ENCODE data around the gene LSR.

LSR gene

DNA sequence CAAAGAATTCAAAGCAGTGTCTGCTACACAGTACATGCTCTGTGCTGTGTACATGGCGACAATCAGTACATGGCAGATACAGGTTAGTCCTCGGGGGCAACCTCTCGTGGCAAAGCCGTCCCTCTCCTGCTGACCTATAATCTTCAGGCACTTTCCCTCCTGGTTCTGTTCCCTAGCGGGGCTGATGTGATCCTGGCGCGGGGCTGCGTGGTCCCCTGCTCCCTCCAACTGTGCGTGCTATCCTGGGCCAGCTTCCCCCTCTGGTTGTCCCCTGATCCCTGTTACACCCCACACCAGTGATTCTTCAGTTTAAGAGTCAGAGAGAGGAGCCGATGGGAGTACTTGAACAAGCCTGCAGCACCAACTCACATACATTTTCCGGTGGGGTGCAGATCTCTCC lies 55.2 kb downstream of the LSR start:
- CTCF ChIA-PET, result no interaction called here
- no peak overlapping the region for H3K4me3 ChIP-seq (ENCODE audit: low read depth, low read length)
- no peak for DNase-seq (ENCODE audit: low read depth, low spot score)
- POLR2A ChIA-PET, result no interaction called here
- TF ChIP-seq, protein P1, sequence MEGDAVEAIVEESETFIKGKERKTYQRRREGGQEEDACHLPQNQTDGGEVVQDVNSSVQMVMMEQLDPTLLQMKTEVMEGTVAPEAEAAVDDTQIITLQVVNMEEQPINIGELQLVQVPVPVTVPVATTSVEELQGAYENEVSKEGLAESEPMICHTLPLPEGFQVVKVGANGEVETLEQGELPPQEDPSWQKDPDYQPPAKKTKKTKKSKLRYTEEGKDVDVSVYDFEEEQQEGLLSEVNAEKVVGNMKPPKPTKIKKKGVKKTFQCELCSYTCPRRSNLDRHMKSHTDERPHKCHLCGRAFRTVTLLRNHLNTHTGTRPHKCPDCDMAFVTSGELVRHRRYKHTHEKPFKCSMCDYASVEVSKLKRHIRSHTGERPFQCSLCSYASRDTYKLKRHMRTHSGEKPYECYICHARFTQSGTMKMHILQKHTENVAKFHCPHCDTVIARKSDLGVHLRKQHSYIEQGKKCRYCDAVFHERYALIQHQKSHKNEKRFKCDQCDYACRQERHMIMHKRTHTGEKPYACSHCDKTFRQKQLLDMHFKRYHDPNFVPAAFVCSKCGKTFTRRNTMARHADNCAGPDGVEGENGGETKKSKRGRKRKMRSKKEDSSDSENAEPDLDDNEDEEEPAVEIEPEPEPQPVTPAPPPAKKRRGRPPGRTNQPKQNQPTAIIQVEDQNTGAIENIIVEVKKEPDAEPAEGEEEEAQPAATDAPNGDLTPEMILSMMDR (IDR thresholded peaks at IDR 0.05; ENCODE audit: insufficient read depth, low read length, missing control alignments), result no peak

DNA sequence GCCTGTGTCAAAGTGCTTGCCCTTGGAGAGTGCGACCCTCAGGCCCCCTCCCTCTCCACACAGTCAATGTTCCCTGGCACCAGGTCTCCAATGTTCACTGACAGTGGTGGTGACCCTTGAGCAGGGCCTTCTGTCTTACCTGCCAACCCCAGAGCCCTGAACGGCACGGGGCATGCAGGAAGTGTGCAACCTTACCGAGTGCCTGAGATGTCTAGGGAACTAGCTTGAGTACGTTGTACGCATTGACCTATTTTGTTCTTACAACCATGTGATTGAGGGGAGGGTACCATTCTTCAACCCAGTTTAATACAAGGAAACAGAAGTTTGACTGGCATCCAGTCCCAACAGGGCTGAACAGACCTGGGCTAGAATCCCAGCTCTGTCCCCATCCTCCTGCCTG lies 56.4 kb downstream of the LSR start:
- H3K4me3 ChIP-seq (ENCODE audit: low read depth, low read length), result no peak overlapping the region
- POLR2A ChIA-PET, result no interaction called here
- CTCF ChIA-PET, result interaction anchor here (1.5 kb wide), 1 partner anchor 10 kb away, joined by 3 read pairs; no protein-coding TSS in a partner anchor
- no peak for DNase-seq (ENCODE audit: low read depth, low spot score)
- TF ChIP-seq, protein P1 (IDR thresholded peaks at IDR 0.05; ENCODE audit: insufficient read depth, low read length, missing control alignments), result no peak

DNA sequence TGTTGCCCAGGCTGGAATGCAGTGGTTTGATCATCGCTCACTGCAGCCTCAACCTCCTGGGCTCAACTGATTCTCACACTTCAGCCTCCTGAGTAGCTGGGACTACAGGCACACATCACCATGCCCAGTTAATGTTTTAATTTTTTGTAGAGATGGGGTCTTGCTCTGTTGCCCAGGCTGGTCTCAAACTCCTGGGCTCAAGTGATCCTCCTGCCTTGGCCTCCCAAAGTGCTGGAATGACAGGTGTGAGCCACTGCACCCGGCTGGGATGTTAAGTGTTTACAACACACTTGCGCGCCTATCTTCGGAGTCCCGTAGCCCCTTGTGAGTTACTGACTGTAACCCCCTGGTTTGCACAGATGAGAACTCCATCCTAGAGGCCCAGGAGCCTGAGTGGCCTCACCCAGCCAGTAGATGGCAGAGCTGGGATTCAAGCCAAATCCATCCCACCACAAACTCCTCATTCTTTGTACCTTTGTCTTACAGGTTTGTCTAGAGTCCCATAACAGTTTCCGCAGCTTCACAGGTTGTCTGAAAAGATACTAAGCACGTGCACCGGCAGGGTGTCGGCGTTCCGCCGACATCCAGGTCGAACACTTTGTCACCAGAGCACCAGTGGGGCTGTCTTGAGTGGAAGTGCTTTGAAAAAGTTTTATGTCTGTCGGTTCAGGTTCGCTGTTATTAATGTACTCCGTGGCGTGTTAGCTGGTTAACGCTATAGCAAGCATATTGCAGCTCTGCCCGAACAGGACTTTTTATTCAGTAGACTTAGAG lies 57.9 kb downstream of the LSR start:
- ChIA-PET POLR2A (no interaction called here), CTCF (no interaction called here)
- H3K4me3 ChIP-seq (ENCODE audit: low read depth, low read length), result no peak overlapping the region
- no peak for DNase-seq (ENCODE audit: low read depth, low spot score)
- TF ChIP-seq, protein P1 (IDR thresholded peaks at IDR 0.05; ENCODE audit: insufficient read depth, low read length, missing control alignments), result no peak

DNA sequence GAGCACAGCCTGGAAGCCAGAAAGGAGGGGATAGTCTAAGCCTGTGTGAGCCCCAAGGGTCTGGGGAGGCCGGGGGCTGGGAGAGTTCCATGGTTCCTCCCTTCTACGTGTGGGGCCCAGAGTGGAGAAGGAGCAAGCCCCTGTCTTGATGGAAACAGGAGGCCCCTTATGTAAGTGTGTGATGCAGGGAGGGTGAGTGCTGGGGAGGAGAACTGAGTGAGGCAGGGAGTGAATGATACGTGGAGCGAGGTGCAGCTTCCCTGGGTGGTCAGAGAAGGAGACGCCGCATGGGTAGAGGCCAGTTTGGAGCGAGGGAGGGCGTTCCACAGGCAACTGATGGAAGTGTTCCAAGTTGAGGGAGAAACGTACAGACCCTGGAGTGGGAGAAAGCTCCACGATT lies 59.1 kb downstream of the LSR start:
- CTCF ChIA-PET, result no interaction called here
- no peak for DNase-seq (ENCODE audit: low read depth, low spot score)
- TF ChIP-seq, protein P1 (IDR thresholded peaks at IDR 0.05; ENCODE audit: insufficient read depth, low read length, missing control alignments), result no peak
- POLR2A ChIA-PET, result no interaction called here
- no peak overlapping the region for H3K4me3 ChIP-seq (ENCODE audit: low read depth, low read length)

DNA sequence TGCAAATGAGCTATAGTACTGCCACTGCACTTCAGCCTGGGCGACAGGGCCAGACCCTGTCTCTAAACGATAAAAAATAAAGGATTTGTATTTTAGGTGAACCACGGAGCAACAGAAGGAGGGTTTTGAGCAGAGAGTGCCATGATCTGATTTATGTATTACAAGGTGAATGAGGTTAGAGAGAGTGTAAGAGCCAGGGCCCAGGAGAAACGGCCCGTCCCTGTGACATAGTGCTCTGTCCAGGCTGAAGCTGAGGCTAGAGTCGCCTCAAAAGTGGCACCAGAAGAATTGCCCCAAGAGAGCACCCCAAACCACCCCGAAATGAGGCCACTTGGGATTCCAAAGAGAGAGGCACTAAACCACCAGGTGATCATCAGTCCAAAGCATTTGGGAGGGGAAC lies 60.1 kb downstream of the LSR start:
- ChIA-PET CTCF (no interaction called here), POLR2A (no interaction called here)
- H3K4me3 ChIP-seq (ENCODE audit: low read depth, low read length), result no peak overlapping the region
- DNase-seq (ENCODE audit: low read depth, low spot score), result no peak
- TF ChIP-seq, protein P1 (IDR thresholded peaks at IDR 0.05; ENCODE audit: insufficient read depth, low read length, missing control alignments), result no peak

DNA sequence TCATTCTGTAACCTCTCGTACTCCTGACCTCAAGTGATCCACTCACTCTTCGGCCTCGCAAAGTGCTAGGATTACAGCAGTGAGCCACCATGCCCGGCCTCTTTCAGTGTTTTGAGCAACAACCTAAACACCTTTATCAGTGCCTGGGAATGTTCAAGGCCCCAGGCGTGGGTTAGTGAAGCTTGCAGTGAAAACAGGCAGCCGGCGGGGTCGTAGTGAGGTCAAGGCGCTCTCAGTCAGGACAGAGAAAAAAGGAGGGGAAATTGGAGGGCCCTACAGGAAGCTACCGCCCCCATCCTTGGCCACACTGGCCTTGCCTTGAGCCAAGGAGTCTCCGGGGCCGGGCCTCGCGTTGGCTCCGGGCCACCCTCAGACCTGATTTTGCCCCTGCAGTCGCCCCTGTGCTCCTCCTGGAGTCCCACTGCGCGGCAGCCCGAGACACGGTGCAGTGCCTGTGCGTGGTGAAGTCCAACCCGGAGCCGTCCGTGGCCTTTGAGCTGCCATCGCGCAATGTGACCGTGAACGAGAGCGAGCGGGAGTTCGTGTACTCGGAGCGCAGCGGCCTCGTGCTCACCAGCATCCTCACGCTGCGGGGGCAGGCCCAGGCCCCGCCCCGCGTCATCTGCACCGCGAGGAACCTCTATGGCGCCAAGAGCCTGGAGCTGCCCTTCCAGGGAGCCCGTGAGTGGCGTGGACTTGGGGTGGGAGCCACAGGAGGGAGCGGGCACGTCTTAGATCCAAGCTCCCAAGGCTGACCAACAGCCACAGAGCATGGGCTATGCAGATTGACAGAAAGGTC lies 60.9 kb downstream of the LSR start:
- no peak overlapping the region for H3K4me3 ChIP-seq (ENCODE audit: low read depth, low read length)
- ChIA-PET POLR2A (no interaction called here), CTCF (interaction anchor here (1.5 kb wide), 1 partner anchor 44 kb away, joined by 3 read pairs; no protein-coding TSS in a partner anchor)
- DNase-seq (ENCODE audit: low read depth, low spot score), result no peak
- TF ChIP-seq, protein P1 (IDR thresholded peaks at IDR 0.05; ENCODE audit: insufficient read depth, low read length, missing control alignments), result no peak
